ENCODE measurements around the gene PLXNA3. TPM values are rescaled to one million over a fixed set of nuclear protein-coding genes. Genes with fewer than 3 reads are reported as not detected.

The PLXNA3 gene
- total RNA-seq, 1 experiment from 2014 or later: 128 TPM

GRCh38 chrX:154435171-154435733, 22.8 kb upstream of the PLXNA3 start:
- BruUV-seq (replicated peaks): no TSS peak
- H3K27me3 ChIP-seq (ENCODE audit: control insufficient read depth, insufficient read depth, low read length): no peaks in the 10 kb centered on the region

GRCh38 chrX:154436374-154436982, 21.6 kb upstream of the PLXNA3 start:
- Histone ChIP-seq H3K27me3 (ENCODE audit: control insufficient read depth, insufficient read depth, low read length) (no peaks in the 10 kb centered on the region), H3K4me1 (ENCODE audit: control insufficient read depth, insufficient read depth, low read length) (peaks cover 13% of the 10 kb centered on the region), H3K36me3 (ENCODE audit: control insufficient read depth, insufficient read depth, low read length) (peaks cover 5% of the 10 kb centered on the region), H3K4me3 (ENCODE audit: low read depth in 2 of 2, low read length in 2 of 2) (peak overlapping the region; percentile 87 to 90), H3K9me3 (ENCODE audit: control insufficient read depth, insufficient read depth, low read depth, low read length) (no peaks in the 10 kb centered on the region), H3K27ac (ENCODE audit: low read length) (peak overlapping the region; percentile 72)
- ChIA-PET POLR2A (interaction anchor here (0.7 kb wide), 1 partner anchor 14 kb away, joined by 3 read pairs; no protein-coding TSS in a partner anchor), CTCF (no interaction called here)
- DNase-seq (ENCODE audit: low read depth, low spot score) (no peak), ATAC-seq (peak; percentile 64)
- in situ Hi-C loops (cut with HindIII; ENCODE audit: low pct_unique_long_range_greater_than_20kb, low sequenced_read_pairs) (no loop called here), intact Hi-C loops (cut with micrococcal nuclease; ENCODE audit: unreplicated experiment) (no loop called here)
- no TSS peak for BruUV-seq (replicated peaks)
- no peak for TF ChIP-seq TCF7L2 (IDR thresholded peaks at IDR 0.05; ENCODE audit: low read depth, low read length)
- no peak for TF ChIP-seq POLR2AphosphoS5 (IDR thresholded peaks at IDR 0.05; ENCODE audit: low read depth, low read length)
- TF ChIP-seq, protein P1, sequence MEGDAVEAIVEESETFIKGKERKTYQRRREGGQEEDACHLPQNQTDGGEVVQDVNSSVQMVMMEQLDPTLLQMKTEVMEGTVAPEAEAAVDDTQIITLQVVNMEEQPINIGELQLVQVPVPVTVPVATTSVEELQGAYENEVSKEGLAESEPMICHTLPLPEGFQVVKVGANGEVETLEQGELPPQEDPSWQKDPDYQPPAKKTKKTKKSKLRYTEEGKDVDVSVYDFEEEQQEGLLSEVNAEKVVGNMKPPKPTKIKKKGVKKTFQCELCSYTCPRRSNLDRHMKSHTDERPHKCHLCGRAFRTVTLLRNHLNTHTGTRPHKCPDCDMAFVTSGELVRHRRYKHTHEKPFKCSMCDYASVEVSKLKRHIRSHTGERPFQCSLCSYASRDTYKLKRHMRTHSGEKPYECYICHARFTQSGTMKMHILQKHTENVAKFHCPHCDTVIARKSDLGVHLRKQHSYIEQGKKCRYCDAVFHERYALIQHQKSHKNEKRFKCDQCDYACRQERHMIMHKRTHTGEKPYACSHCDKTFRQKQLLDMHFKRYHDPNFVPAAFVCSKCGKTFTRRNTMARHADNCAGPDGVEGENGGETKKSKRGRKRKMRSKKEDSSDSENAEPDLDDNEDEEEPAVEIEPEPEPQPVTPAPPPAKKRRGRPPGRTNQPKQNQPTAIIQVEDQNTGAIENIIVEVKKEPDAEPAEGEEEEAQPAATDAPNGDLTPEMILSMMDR (IDR thresholded peaks at IDR 0.05): no peak
- no peak for TF ChIP-seq SIN3A (IDR thresholded peaks at IDR 0.05; ENCODE audit: borderline replicate concordance, insufficient read depth, low read depth, low read length)
- no peak for TF ChIP-seq REST (IDR thresholded peaks at IDR 0.05; ENCODE audit: insufficient read depth in 1 of 2, low read depth in 2 of 2, low read length in 1 of 2)

More at GRCh38 chrX:154435171-154435733, 22.8 kb upstream of the PLXNA3 start:
- no peak for ATAC-seq
- ChIA-PET POLR2A (interaction anchor here (0.6 to 0.7 kb wide), 2 partner anchors 32 to 583 kb away, joined by 5 to 12 read pairs; no protein-coding TSS in a partner anchor), CTCF (no interaction called here)
- Histone ChIP-seq H3K4me1 (ENCODE audit: control insufficient read depth, insufficient read depth, low read length) (peaks cover 25% of the 10 kb centered on the region), H3K4me3 (ENCODE audit: low read depth in 2 of 2, low read length in 2 of 2) (no peak overlapping the region), H3K9me3 (ENCODE audit: control insufficient read depth, insufficient read depth, low read depth, low read length) (no peaks in the 10 kb centered on the region), H3K27ac (ENCODE audit: low read length) (no peak overlapping the region), H3K36me3 (ENCODE audit: control insufficient read depth, insufficient read depth, low read length) (peaks cover 6% of the 10 kb centered on the region)
- intact Hi-C loops (cut with micrococcal nuclease; ENCODE audit: unreplicated experiment) (no loop called here), in situ Hi-C loops (cut with HindIII; ENCODE audit: low pct_unique_long_range_greater_than_20kb, low sequenced_read_pairs) (no loop called here)
- no peak for TF ChIP-seq POLR2AphosphoS5 (IDR thresholded peaks at IDR 0.05; ENCODE audit: low read depth, low read length)
- TF ChIP-seq SIN3A (IDR thresholded peaks at IDR 0.05; ENCODE audit: borderline replicate concordance, insufficient read depth, low read depth, low read length): no peak
- TF ChIP-seq REST (IDR thresholded peaks at IDR 0.05; ENCODE audit: insufficient read depth in 1 of 2, low read depth in 2 of 2, low read length in 1 of 2): no peak
- TF ChIP-seq TCF7L2 (IDR thresholded peaks at IDR 0.05; ENCODE audit: low read depth, low read length): no peak
- TF ChIP-seq, protein P1 (IDR thresholded peaks at IDR 0.05): no peak
- DNase-seq (ENCODE audit: low read depth, low spot score): no peak

Data from Panc1 (cell line).